Uterus (tissue), 4 donors: ENCODE data around the gene ZNF628. TPM values are rescaled to one million over a fixed set of nuclear protein-coding genes. Genes with fewer than 3 reads are reported as not detected.

Experiments
- DNase-seq, 2 donors: peaks; one replicate each; pipeline ENCODE4 v3.0.0-alpha.2; 2019 to 2020
- H3K27ac ChIP-seq, 2 donors: fragments of 200-600 bp; sonication (generic); 1 replicate in 1 of 2; 2 replicates in 1 of 2; pipeline ENCODE4 v1.5.1; 2016 to 2018
- H3K27me3 ChIP-seq, 2 donors: fragments of 200-600 bp; sonication (generic); one replicate each; pipeline ENCODE4 v1.5.1; 2018 to 2019; ENCODE audit warnings: control low read depth in 1 of 2
- H3K36me3 ChIP-seq, 2 donors: fragments of 200-600 bp; sonication (generic); one replicate each; pipeline ENCODE4 v1.5.1; 2019; ENCODE audit warnings: control low read depth in 1 of 2
- H3K4me1 ChIP-seq, 2 donors: fragments of 200-600 bp; sonication (generic); one replicate each; pipeline ENCODE4 v1.5.1; 2018 to 2019; ENCODE audit warnings: control low read depth in 1 of 2
- H3K4me3 ChIP-seq, 2 donors: fragments of 200-600 bp; sonication (generic); 1 replicate in 1 of 2; 2 replicates in 1 of 2; pipeline ENCODE4 v1.5.1; 2018 to 2019; ENCODE audit warnings: mild to moderate bottlenecking in 1 of 2
- H3K9me3 ChIP-seq, 2 donors: fragments of 200-600 bp; sonication (generic); one replicate each; pipeline ENCODE4 v1.5.1; 2019; ENCODE audit warnings: control low read depth in 1 of 2
- POLR2A ChIP-seq, 2 donors: fragments of 450-650 bp; IDR thresholded peaks; one replicate each; pipeline ENCODE4 v1.6.1; 2016; ENCODE audit warnings: antibody characterized with exemption in 2 of 2, mild to moderate bottlenecking in 1 of 2, moderate library complexity in 1 of 2
- intact Hi-C: fragments of 100-400 bp; cut with DNase I; formaldehyde crosslinking; loops from one replicate; pipeline ENCODE4 v1.15.1; 2023; ENCODE audit warnings: low total_unique reads
- total RNA-seq, 4 donors: library from RNA; depleted of rRNA in 3 of 4; stranded (reverse); fragments of >200 nt in 3 of 4; gene quantifications; one replicate each; pipeline versions ENCODE4 v1.1.0 to v1.2.4, GENCODE V29; 2014 to 2023
- TF ChIP-seq, protein P1 (sequence below), 4 experiments: fragments of 200-600 bp in 2 of 4; fragments of 450-650 bp in 2 of 4; sonication (generic) in 2 of 4; IDR thresholded peaks; one replicate each; pipeline ENCODE4 v1.5.1; 2016 to 2019; ENCODE audit warnings: antibody characterized with exemption in 4 of 4, mild to moderate bottlenecking in 2 of 4, moderate library complexity in 1 of 4
- donor health status: DM: yes; HTN: yes; CAD: no.

Gene ZNF628
- total RNA-seq, 4 donors from 2014 or later, result 1.0 to 29.5 (median 11.9) TPM; not detected in 1

DNA sequence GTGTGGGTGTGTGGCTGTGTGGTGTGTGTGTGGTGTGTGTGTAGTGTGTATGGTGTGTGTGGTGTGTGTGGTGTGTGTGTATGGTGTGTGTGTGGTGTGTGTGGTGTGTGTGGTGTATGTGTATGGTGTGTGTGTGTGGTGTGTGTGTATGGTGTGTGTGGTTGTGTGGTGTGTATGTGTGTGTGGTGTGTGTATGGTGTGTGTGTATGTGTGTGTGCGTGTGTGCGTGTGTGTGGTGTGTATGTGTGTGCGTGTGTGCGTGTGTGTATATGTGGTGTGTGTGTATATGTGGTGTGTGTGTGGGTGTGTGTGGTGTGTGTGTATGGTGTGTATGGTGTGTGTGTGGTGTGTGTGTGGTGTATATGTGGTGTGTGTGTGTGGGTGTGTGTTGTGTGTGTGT, 41.4 kb upstream of the ZNF628 start:
- TF ChIP-seq, protein P1, sequence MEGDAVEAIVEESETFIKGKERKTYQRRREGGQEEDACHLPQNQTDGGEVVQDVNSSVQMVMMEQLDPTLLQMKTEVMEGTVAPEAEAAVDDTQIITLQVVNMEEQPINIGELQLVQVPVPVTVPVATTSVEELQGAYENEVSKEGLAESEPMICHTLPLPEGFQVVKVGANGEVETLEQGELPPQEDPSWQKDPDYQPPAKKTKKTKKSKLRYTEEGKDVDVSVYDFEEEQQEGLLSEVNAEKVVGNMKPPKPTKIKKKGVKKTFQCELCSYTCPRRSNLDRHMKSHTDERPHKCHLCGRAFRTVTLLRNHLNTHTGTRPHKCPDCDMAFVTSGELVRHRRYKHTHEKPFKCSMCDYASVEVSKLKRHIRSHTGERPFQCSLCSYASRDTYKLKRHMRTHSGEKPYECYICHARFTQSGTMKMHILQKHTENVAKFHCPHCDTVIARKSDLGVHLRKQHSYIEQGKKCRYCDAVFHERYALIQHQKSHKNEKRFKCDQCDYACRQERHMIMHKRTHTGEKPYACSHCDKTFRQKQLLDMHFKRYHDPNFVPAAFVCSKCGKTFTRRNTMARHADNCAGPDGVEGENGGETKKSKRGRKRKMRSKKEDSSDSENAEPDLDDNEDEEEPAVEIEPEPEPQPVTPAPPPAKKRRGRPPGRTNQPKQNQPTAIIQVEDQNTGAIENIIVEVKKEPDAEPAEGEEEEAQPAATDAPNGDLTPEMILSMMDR (IDR thresholded peaks at IDR 0.05), result no peak
- no peak for TF ChIP-seq POLR2A (IDR thresholded peaks at IDR 0.05)
- peaks cover 4 to 30% of the 10 kb centered on the region in 2 donors for H3K27me3 ChIP-seq

DNA sequence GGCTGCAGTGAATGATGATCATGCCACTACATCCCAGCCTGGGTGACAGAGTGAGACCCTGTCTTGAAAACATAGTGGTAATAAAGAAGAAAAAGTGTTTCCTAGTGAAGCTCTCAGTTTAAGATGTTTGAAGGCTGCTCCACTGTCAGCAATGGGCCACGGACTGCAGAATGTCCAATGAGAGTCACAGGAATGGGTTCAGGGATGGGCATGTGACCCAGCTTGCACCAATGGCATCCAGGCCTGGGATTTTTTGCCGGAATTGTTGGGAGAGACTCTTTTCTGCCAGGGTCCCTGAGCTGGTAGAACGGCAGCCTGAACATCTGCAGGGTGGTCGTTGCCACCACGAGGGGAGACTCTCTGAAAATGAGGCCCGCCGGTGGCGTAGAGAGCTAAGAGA, 39.6 kb upstream of the ZNF628 start:
- no peak overlapping the region for H3K27ac ChIP-seq
- no peak for DNase-seq
- H3K4me3 ChIP-seq, result no peak overlapping the region
- peaks cover 14 to 44% of the 10 kb centered on the region in 2 donors for H3K27me3 ChIP-seq
- no peaks in the 10 kb centered on the region for H3K4me1 ChIP-seq
- H3K36me3 ChIP-seq, result no peaks in the 10 kb centered on the region
- H3K9me3 ChIP-seq, result no peaks in the 10 kb centered on the region
- TF ChIP-seq, protein P1 (IDR thresholded peaks at IDR 0.05), result no peak
- TF ChIP-seq POLR2A (IDR thresholded peaks at IDR 0.05), result no peak
- intact Hi-C loops, result no loop called here

More for the DNA sequence above, 41.4 kb upstream of the ZNF628 start:
- no peak for DNase-seq
- H3K4me3 ChIP-seq, result no peak overlapping the region
- no peaks in the 10 kb centered on the region for H3K4me1 ChIP-seq
- no peaks in the 10 kb centered on the region for H3K9me3 ChIP-seq
- H3K36me3 ChIP-seq, result no peaks in the 10 kb centered on the region
- H3K27ac ChIP-seq, result no peak overlapping the region
- intact Hi-C loops, result no loop called here

DNA sequence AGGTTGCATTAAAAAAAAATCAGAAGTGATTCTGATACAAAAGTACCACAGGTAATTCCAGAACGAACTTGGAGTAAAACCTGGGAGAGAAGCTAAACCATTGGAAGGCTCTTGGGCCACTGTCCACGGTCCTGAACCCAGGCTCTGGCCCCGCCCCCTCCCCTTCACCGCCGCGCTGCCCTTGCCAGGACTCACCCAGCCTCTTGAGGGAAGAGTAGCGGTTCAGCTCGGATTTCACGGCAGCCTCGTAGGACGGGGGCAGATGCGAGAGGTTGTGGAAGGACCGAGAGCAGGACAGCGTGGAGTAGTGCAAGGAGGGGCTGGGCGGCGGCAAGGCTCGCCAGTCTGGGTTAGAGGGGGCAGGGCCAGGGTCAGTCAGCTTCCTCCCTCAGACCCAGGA, 39.0 kb upstream of the ZNF628 start:
- intact Hi-C loops, result no loop called here
- Histone ChIP-seq H3K27ac (no peak overlapping the region), H3K4me3 (no peak overlapping the region), H3K36me3 (no peaks in the 10 kb centered on the region), H3K27me3 (peaks cover 17 to 40% of the 10 kb centered on the region in 2 donors), H3K4me1 (no peaks in the 10 kb centered on the region), H3K9me3 (no peaks in the 10 kb centered on the region)
- DNase-seq, result no peak
- TF ChIP-seq, protein P1 (IDR thresholded peaks at IDR 0.05), result no peak
- no peak for TF ChIP-seq POLR2A (IDR thresholded peaks at IDR 0.05)

DNA sequence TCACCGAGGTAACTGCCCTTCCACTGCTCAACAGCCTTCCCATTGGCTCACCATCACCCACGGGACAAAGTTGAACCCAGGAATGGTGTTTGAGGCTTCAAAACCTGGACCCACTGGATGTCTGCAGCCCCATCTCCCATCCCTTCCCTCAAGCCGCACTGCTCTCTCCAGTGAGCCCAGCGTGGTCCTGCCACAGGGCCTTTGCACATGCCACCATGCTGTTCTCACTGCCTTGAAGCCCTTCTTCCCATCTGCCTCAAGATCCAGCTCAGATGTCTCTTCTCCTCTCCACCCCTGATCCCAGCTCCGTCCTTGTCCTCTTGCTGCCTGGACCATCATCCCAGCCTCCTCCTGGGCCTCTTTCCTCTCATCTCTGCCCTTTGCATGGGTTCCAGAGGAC, 37.4 kb upstream of the ZNF628 start:
- no peak for TF ChIP-seq POLR2A (IDR thresholded peaks at IDR 0.05)
- TF ChIP-seq, protein P1 (IDR thresholded peaks at IDR 0.05), result no peak
- Histone ChIP-seq H3K4me3 (no peak overlapping the region), H3K27me3 (peaks cover 17 to 44% of the 10 kb centered on the region in 2 donors), H3K36me3 (no peaks in the 10 kb centered on the region), H3K27ac (no peak overlapping the region), H3K9me3 (no peaks in the 10 kb centered on the region), H3K4me1 (no peaks in the 10 kb centered on the region)
- DNase-seq, result no peak
- intact Hi-C loops, result no loop called here

DNA sequence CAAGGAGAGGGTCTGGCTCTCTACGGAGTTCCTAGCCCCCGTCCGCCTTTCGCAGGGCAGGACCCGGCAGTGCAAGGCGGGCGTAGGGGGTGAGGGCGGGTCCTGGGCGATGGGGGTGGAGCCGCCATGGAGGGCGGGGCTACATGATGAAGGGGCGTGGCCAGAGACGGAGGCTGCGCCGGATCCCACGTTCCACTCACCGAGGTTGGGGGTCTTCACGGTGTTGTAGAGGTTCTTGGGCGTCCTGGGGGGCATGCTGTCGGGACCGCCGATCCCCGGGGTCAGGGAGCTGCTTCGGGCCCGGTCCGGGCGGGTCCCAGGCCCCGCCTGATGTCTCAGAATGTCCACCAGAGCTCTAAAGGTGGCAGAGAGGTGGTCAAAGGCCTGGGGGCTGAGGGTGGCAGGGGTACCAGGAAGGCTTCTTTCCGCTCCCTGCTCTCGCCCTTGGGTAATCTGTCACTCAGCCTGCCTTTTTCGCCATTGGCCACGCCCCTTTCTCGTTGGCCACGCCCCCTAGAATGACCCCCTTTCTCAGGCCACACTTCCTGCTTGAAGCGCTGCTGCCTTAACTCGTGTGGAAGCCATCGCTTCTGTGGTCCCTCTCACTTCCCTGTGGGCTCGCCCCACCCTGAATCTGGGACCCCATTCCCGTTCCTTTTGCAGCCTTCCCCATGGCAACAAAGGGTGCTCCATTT, 35.9 kb upstream of the ZNF628 start:
- no peaks in the 10 kb centered on the region for H3K4me1 ChIP-seq
- H3K36me3 ChIP-seq, result no peaks in the 10 kb centered on the region
- TF ChIP-seq, protein P1 (IDR thresholded peaks at IDR 0.05), result no peak
- no peak for TF ChIP-seq POLR2A (IDR thresholded peaks at IDR 0.05)
- DNase-seq, result no peak
- H3K27ac ChIP-seq, result no peak overlapping the region
- intact Hi-C loops, result no loop called here
- H3K4me3 ChIP-seq, result no peak overlapping the region
- H3K9me3 ChIP-seq, result no peaks in the 10 kb centered on the region
- H3K27me3 ChIP-seq, result peaks cover 17 to 54% of the 10 kb centered on the region in 2 donors
